ENCODE measurements around the gene MYRFL. TPM values are rescaled to one million over a fixed set of nuclear protein-coding genes. Genes with fewer than 3 reads are reported as not detected.

MYRFL gene
- total and polyA plus RNA-seq, 2 of the 8 experiments (the other 6 are each of a cell fraction or from before 2014, with no cell fraction given), result 1.1 to 2.0 TPM

- Histone ChIP-seq H3K56ac (replicated peaks; ENCODE audit: insufficient read length, low read depth, low read length) (no peak overlapping the region), H2AK5ac (ENCODE audit: low read depth, low read length) (no peak overlapping the region), H3K14ac (ENCODE audit: insufficient read length) (no peak overlapping the region), H3K79me2 (ENCODE audit: control insufficient read depth in 1 of 2, insufficient read depth in 2 of 2, low read length in 2 of 2) (no peaks in the 10 kb centered on the region), H4K5ac (ENCODE audit: insufficient read length, low read depth, low read length) (no peak overlapping the region), H3K36me3 (ENCODE audit: control insufficient read depth in 2 of 4, insufficient read depth in 4 of 4, low read length in 3 of 4) (no peaks in the 10 kb centered on the region), H3K9me3 (ENCODE audit: insufficient read depth in 2 of 2, low read depth in 1 of 2, low read length in 1 of 2) (no peaks in the 10 kb centered on the region), H4K91ac (replicated peaks; ENCODE audit: insufficient read length, low read length) (no peak overlapping the region), H3K9ac (replicated peaks in 1 of 4; ENCODE audit: extremely low read depth in 1 of 4, low read depth in 3 of 4, low read length in 3 of 4) (no peak overlapping the region), H3K4ac (replicated peaks; ENCODE audit: insufficient read length, low read depth, low read length) (no peak overlapping the region), H3K27me3 (replicated peaks in 1 of 4; ENCODE audit: control insufficient read depth in 3 of 4, extremely low read depth in 1 of 4, insufficient read depth in 3 of 4, low read length in 3 of 4) (no peaks in the 10 kb centered on the region), H4K20me1 (replicated peaks in 1 of 2; ENCODE audit: control insufficient read depth in 1 of 2, insufficient read depth in 2 of 2, low read length in 2 of 2) (no peaks in the 10 kb centered on the region), H3K18ac (ENCODE audit: extremely low read depth, low read length) (no peak overlapping the region), H2BK15ac (ENCODE audit: low read length) (no peak overlapping the region), H2AFZ (ENCODE audit: low read length) (no peak overlapping the region), H3K27ac (ENCODE audit: low read depth, low read length) (no peak overlapping the region), H3K23ac (ENCODE audit: insufficient read length) (no peak overlapping the region), H3K23me2 (ENCODE audit: low read depth, low read length) (peaks cover 3% of the 10 kb centered on the region; the same call in 1 of the 2 replicates), H3K4me1 (replicated peaks in 1 of 4; ENCODE audit: control insufficient read depth in 3 of 4, insufficient read depth in 4 of 4, low read length in 3 of 4) (peaks cover 6 to 28% (median 12%) of the 10 kb centered on the region in 4 experiments; a peak in 6 of 7 replicates), H2BK120ac (replicated peaks; ENCODE audit: low read depth, low read length) (no peak overlapping the region), H2BK5ac (ENCODE audit: low read depth, low read length) (no peak overlapping the region), H2BK12ac (ENCODE audit: low read depth, low read length) (no peak overlapping the region), H3K79me1 (ENCODE audit: low read depth, low read length) (no peaks in the 10 kb centered on the region), H4K8ac (ENCODE audit: extremely low read depth, insufficient read depth, low read length) (no peak overlapping the region), H3K4me2 (ENCODE audit: insufficient read depth in 1 of 2, low read depth in 2 of 2, low read length in 2 of 2) (no peak overlapping the region), H3K4me3 (ENCODE audit: extremely low read depth in 1 of 4, insufficient read depth in 2 of 4, low read depth in 3 of 4, low read length in 4 of 4) (no peak overlapping the region), H2BK20ac (ENCODE audit: low read length) (no peak overlapping the region)
- FAIRE-seq (no peak), DNase-seq (ENCODE audit: low read depth in 1 of 2, low spot score in 2 of 2) (no peak)
- WGBS, 2 experiments (ENCODE audit: extremely low coverage in 1 of 2, insufficient coverage in 1 of 2, insufficient read length in 1 of 2, insufficient replicate concordance in 2 of 2, low coverage in 1 of 2, low lambda C conversion rate in 2 of 2, missing lambda C conversion rate in 1 of 2), result 60 to 78% methylated on average over 1 to 3 of the region's 3 CpGs
- ChIA-PET POLR2A (ENCODE audit: partially characterized antibody) (no interaction called here), CTCF (ENCODE audit: partially characterized antibody) (interaction anchor here (1.1 to 1.3 kb wide), 4 partner anchors 10 to 347 kb away, joined by 3 to 6 read pairs (median 4); no protein-coding TSS in a partner anchor)
- TF ChIP-seq SIN3A (conservative IDR thresholded peaks at IDR 0.05 in 1 of 2, IDR thresholded peaks at IDR 0.05 in 1 of 2; ENCODE audit: low read depth in 1 of 2, low read length in 2 of 2) (no peak), TAF1 (IDR thresholded peaks at IDR 0.05; ENCODE audit: low read depth, low read length) (no peak), NRF1 (IDR thresholded peaks at IDR 0.05; ENCODE audit: low read depth, low read length) (no peak), RAD21 (IDR thresholded peaks at IDR 0.05 in 1 of 2, conservative IDR thresholded peaks at IDR 0.05 in 1 of 2; ENCODE audit: low read depth in 2 of 2, low read length in 2 of 2) (no peak), MAFK (IDR thresholded peaks at IDR 0.05; ENCODE audit: low read depth, low read length) (no peak), E2F6 (IDR thresholded peaks at IDR 0.05) (no peak), KDM4A (IDR thresholded peaks at IDR 0.05; ENCODE audit: low read depth, low read length, severe bottlenecking) (no peak)
These were observed 104.5 kb downstream of the MYRFL start for GRCh38 chr12:69929531-69929930.
